ENCODE results near the gene EPAS1. TPM values are rescaled to one million over a fixed set of nuclear protein-coding genes. Genes with fewer than 3 reads are reported as not detected.
A peak's percentile ranks its signal among the peaks of the same experiment; 100 is the strongest.

Gene EPAS1
- total RNA-seq, 1 experiment from 2014 or later, result 106 TPM

DNA sequence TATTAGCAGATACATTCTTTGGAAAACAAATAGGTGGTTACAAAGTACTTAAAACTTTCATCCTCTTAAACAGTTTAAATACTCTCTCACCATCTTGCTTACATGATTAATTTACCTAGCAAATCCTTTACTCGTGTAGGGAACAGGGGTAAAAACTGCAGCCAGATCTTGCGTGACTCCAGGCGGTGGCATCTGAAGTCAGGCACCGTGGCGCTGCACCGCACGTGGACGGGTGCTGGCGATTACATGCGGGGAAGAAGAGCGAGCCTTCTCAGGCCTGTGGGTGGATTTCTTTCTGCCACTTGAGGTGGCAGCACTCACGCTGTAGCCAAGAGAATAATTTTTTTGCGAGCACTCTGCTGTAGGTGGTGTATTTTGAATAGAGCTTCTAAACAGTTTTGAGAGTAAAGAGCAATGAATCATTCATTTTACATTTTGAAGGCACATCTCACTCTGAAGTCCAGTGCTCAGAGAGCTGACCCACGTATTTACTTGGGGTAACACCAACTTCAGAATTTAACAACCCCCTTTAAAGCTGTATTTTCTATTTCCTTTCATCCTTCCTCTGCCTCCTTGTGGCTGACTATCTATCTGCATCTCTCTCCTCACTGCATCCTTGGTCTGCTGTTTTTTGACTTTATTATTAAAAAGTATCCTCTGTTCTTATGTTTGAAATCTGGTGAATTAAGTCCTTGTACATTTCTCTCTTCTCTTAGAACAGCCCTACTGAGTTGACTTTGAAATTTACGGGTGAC, 68.9 kb downstream of the EPAS1 start:
- Histone ChIP-seq H3K27ac (ENCODE audit: low read length) (no peak overlapping the region), H3K4me3 (ENCODE audit: low read depth in 2 of 2, low read length in 2 of 2) (no peak overlapping the region), H3K4me1 (ENCODE audit: control insufficient read depth, insufficient read depth, low read length) (0 out of 2 replicates have a peak, but pooled peaks cover 3% of the 10 kb centered on the region), H3K27me3 (ENCODE audit: control insufficient read depth, insufficient read depth, low read length) (no peaks in the 10 kb centered on the region), H3K9me3 (ENCODE audit: control insufficient read depth, insufficient read depth, low read depth, low read length) (no peaks in the 10 kb centered on the region), H3K36me3 (ENCODE audit: control insufficient read depth, insufficient read depth, low read length) (no peaks in the 10 kb centered on the region; the same call in none of the 2 replicates)
- DNase-seq (ENCODE audit: low read depth, low spot score) (no peak), ATAC-seq (no peak)
- TF ChIP-seq, protein P1, sequence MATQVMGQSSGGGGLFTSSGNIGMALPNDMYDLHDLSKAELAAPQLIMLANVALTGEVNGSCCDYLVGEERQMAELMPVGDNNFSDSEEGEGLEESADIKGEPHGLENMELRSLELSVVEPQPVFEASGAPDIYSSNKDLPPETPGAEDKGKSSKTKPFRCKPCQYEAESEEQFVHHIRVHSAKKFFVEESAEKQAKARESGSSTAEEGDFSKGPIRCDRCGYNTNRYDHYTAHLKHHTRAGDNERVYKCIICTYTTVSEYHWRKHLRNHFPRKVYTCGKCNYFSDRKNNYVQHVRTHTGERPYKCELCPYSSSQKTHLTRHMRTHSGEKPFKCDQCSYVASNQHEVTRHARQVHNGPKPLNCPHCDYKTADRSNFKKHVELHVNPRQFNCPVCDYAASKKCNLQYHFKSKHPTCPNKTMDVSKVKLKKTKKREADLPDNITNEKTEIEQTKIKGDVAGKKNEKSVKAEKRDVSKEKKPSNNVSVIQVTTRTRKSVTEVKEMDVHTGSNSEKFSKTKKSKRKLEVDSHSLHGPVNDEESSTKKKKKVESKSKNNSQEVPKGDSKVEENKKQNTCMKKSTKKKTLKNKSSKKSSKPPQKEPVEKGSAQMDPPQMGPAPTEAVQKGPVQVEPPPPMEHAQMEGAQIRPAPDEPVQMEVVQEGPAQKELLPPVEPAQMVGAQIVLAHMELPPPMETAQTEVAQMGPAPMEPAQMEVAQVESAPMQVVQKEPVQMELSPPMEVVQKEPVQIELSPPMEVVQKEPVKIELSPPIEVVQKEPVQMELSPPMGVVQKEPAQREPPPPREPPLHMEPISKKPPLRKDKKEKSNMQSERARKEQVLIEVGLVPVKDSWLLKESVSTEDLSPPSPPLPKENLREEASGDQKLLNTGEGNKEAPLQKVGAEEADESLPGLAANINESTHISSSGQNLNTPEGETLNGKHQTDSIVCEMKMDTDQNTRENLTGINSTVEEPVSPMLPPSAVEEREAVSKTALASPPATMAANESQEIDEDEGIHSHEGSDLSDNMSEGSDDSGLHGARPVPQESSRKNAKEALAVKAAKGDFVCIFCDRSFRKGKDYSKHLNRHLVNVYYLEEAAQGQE (IDR thresholded peaks at IDR 0.05; ENCODE audit: insufficient read depth in 1 of 2, low read depth in 2 of 2, low read length in 1 of 2), result no peak
- no peak for TF ChIP-seq SIN3A (IDR thresholded peaks at IDR 0.05; ENCODE audit: borderline replicate concordance, insufficient read depth, low read depth, low read length)
- TF ChIP-seq POLR2AphosphoS5 (IDR thresholded peaks at IDR 0.05; ENCODE audit: low read depth, low read length), result no peak
- TF ChIP-seq, protein P2, sequence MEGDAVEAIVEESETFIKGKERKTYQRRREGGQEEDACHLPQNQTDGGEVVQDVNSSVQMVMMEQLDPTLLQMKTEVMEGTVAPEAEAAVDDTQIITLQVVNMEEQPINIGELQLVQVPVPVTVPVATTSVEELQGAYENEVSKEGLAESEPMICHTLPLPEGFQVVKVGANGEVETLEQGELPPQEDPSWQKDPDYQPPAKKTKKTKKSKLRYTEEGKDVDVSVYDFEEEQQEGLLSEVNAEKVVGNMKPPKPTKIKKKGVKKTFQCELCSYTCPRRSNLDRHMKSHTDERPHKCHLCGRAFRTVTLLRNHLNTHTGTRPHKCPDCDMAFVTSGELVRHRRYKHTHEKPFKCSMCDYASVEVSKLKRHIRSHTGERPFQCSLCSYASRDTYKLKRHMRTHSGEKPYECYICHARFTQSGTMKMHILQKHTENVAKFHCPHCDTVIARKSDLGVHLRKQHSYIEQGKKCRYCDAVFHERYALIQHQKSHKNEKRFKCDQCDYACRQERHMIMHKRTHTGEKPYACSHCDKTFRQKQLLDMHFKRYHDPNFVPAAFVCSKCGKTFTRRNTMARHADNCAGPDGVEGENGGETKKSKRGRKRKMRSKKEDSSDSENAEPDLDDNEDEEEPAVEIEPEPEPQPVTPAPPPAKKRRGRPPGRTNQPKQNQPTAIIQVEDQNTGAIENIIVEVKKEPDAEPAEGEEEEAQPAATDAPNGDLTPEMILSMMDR (IDR thresholded peaks at IDR 0.05), result peak; percentile 47; the same call in 1 of the 2 replicates
- no peak for TF ChIP-seq TCF7L2 (IDR thresholded peaks at IDR 0.05; ENCODE audit: low read depth, low read length)
- ChIA-PET CTCF (interaction anchor here (1.0 kb wide), 1 partner anchor 33 kb away, joined by 3 read pairs; no protein-coding TSS in a partner anchor), POLR2A (no interaction called here)
- in situ Hi-C loops (cut with HindIII; ENCODE audit: low pct_unique_long_range_greater_than_20kb, low sequenced_read_pairs) (no loop called here), intact Hi-C loops (cut with micrococcal nuclease; ENCODE audit: unreplicated experiment) (loop anchor here (2.0 to 5.0 kb wide), 3 partner anchors 59 to 374 kb away; no protein-coding TSS in a partner anchor)
- BruUV-seq (replicated peaks), result no TSS peak

- H3K27me3 ChIP-seq (ENCODE audit: control insufficient read depth, insufficient read depth, low read length), result no peaks in the 10 kb centered on the region
- intact Hi-C loops (cut with micrococcal nuclease; ENCODE audit: unreplicated experiment) (loop anchor here (5.0 kb wide), 1 partner anchor 374 kb away; no protein-coding TSS in a partner anchor), in situ Hi-C loops (cut with HindIII; ENCODE audit: low pct_unique_long_range_greater_than_20kb, low sequenced_read_pairs) (no loop called here)
- H3K4me3 ChIP-seq (ENCODE audit: low read depth in 2 of 2, low read length in 2 of 2), result no peak overlapping the region
- no TSS peak for BruUV-seq (replicated peaks)
- no peak for ATAC-seq
- no peaks in the 10 kb centered on the region for H3K9me3 ChIP-seq (ENCODE audit: control insufficient read depth, insufficient read depth, low read depth, low read length)
- no peak overlapping the region for H3K27ac ChIP-seq (ENCODE audit: low read length)
- TF ChIP-seq, protein P1 (IDR thresholded peaks at IDR 0.05; ENCODE audit: insufficient read depth in 1 of 2, low read depth in 2 of 2, low read length in 1 of 2), result no peak
- TF ChIP-seq, protein P2 (IDR thresholded peaks at IDR 0.05), result no peak; the same call in 1 of the 2 replicates
- no peak for TF ChIP-seq POLR2AphosphoS5 (IDR thresholded peaks at IDR 0.05; ENCODE audit: low read depth, low read length)
- TF ChIP-seq SIN3A (IDR thresholded peaks at IDR 0.05; ENCODE audit: borderline replicate concordance, insufficient read depth, low read depth, low read length), result no peak
- no peak for TF ChIP-seq TCF7L2 (IDR thresholded peaks at IDR 0.05; ENCODE audit: low read depth, low read length)
- CTCF ChIA-PET, result interaction anchor here (0.5 to 1.0 kb wide), 2 partner anchors 34 to 277 kb away, joined by 3 to 5 read pairs; no protein-coding TSS in a partner anchor
- DNase-seq (ENCODE audit: low read depth, low spot score), result no peak
- no peaks in the 10 kb centered on the region; the same call in none of the 2 replicates for H3K36me3 ChIP-seq (ENCODE audit: control insufficient read depth, insufficient read depth, low read length)
- H3K4me1 ChIP-seq (ENCODE audit: control insufficient read depth, insufficient read depth, low read length), result 0 out of 2 replicates have a peak, but pooled peaks cover 3% of the 10 kb centered on the region
- POLR2A ChIA-PET, result no interaction called here
These were observed 69.5 kb downstream of the EPAS1 start for GRCh38 chr2:46366668-46367052.

All from Panc1 (cell line).